HL-60/S4 treated with phorbol 12-myristate 13-acetate at 8.2 ng/mL for 4 days and 3 days (cell line): ENCODE measurements around the gene HSPB9.

Experiments used
- in situ Hi-C: fragments of 300-500 bp; cut with MboI; formaldehyde crosslinking; loops from 2 replicates; pipeline ENCODE4 v1.15.0; 2022; ENCODE audit warnings: low sequenced_read_pairs

HSPB9 gene

DNA sequence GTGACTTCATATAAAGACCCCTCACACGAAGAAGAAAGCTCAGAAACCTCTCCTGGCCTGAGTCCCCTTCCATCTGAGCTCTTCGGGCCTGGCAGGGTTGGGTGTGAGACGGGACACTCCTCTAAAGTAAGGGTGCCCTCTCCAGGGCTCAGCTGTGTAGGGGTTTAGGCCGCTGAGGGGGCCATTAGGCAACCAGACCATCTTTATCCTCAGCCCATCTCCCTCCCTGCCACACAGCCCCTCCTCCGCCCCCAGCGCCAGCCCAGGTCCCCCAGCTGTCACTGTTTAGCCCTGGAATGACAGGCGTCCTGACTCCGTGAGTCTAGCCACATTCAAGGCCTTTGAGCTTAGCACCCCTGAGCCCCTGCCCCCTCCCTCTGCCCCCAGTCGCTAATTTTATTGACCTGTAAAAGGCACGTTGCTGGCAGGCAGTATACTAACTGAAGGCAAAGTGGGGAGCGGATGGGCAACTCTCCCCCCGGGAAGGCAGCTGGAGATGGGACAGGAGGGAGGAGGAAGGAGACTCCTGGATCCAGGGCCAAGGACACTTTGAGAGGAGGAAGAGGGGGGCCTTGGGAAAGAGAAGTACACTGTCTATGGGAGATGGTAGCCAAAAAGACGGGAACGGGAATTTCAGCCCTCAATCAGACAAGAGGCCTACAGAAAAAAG lies 23.7 kb upstream of the HSPB9 start:
- in situ Hi-C loops: no loop called here

DNA sequence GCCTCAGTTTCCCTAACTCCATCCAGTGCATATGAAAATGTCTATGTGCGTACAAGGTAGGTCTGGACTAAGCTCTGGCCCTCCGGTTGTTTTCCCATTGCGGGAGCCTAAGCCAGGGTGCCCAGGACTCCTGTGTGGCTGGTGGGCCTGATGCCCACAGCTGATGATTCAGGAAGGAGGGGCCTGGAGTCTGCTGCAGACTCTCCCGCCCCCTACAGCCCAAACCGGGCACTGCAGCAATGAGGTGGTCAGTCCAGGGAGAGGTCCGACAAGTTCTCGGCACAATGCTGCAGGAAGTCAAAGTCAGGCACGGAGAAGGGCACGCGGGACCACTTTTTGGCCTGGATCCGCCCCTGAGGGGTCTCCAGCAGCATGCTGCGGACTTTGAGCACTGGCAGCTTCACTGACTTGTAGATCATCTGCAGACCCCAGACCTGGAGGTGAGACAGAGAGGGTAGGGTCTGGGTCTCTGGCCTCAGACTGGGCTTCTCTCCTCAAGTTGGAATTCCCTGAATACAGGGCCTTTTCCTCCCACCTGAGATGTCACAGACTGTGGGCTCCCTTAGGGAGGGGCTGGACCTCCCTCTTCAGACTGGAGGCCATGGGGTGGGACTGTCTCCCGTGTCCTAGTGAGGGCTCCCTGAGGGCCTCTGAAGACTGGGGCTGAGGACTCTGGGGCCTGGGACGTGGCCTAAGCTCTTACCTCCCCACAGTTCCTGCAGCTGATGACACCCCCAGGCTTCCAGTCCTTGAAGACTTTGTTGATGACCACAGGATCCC lies 20.9 kb upstream of the HSPB9 start:
- in situ Hi-C loops: no loop called here

DNA sequence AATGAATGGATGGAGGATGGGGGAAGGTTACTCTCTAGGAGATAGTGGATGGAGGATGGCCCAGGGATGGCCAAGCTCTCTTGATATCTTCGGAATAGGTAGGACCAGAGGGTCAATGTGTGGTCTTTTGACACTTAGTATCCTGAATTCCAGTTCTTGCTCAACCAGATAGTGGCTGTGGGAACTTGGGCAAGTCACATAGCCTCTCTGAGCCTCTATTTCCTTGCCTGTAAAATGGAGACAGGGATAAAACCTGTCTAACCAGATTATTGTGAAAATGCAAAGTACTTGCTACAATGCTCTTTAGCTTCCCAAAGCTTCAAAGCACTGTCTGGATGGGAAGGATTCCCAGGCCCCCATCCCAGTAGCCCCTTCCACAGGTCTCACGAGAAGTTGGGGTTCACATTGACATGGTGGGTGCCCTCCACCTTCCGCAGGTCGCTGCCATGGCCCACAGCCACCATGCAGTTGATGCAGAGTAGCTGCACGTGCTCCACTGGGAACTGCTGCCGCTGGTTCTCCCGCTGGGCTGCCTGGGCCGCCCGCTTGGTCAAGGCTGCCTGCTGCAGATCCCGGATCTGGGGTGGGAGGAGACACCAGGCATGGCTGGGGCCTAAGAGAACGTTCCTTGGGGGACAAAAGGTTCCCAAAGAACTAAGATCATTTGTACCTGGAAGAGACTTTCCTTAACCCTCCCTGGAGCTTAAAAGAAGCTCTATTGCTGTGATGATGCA lies 19.2 kb upstream of the HSPB9 start:
- in situ Hi-C loops: no loop called here

DNA sequence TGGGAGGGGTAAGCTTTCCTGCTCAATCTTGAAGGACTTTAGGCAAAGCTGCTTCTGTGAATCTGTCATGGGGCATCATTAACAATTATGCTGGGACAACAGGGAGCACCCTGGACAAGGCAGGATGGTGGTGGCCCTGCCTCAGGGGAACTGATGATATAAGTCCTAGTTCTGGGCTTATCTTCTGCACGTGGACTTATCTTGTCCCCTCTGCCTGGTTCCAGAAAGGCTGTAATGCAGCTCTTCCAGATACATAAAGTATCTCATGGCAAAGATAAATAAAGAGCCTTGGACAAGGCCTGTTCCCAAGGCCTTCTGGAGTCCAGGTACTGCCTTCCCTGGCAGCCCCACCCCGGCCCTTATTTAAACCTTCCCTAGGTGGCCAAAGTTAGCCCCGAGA lies 18.3 kb upstream of the HSPB9 start:
- in situ Hi-C loops: no loop called here

GRCh38 chr17:42106009-42106408 lies 16.6 kb upstream of the HSPB9 start:
- in situ Hi-C loops: no loop called here

GRCh38 chr17:42107124-42107523 lies 15.5 kb upstream of the HSPB9 start:
- in situ Hi-C loops: no loop called here

- in situ Hi-C loops: no loop called here
These were observed 14.7 kb upstream of the HSPB9 start for GRCh38 chr17:42107597-42108576.

- in situ Hi-C loops: no loop called here
These were observed 13.5 kb upstream of the HSPB9 start for GRCh38 chr17:42109086-42109485.

- in situ Hi-C loops: loop anchor here (10.0 kb wide), 1 partner anchor 146 kb away; the partner anchor contains the start of gene CNP
These were observed 12.0 kb upstream of the HSPB9 start for GRCh38 chr17:42110301-42111264.

- in situ Hi-C loops: loop anchor here (10.0 kb wide), 1 partner anchor 146 kb away; the partner anchor contains the start of gene CNP
These were observed 11.4 kb upstream of the HSPB9 start for GRCh38 chr17:42111265-42111636.

- in situ Hi-C loops: loop anchor here (10.0 kb wide), 1 partner anchor 147 kb away; the partner anchor contains the start of gene CNP
These were observed 10.6 kb upstream of the HSPB9 start for GRCh38 chr17:42111871-42112551.

DNA sequence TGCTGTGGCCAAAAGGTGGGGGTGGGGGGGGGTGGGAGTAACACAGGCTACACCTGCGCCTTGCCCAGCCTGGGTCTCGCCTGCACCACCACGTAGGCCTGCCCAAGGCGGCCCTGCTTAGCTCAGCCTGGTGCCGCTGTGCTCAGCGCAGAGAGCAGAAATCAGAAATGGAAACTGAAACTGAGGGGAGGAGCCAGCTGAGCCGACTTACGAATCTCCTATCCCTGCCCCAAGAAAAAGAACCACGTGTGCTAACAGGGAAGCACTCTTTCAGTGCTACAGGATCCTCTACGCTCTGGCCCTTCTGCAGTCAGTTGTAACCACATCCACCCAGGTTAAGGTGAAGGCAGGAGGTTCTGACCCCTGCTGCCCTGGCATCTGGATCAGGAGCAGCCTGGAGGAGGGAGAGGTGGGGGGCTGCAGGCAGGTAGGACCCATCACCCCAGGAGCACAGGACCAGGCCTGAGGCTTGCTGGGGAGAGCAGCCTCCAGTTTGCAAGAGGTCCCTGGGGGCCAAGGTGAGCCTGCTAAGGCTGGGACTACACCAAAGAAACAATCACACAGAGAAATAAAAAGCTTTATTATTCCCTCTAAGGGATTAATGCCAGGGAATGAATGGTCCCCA lies 9.9 kb upstream of the HSPB9 start, which contains the start of gene DHX58:
TSS of gene DHX58 (minus strand) at position 163 of the 625 bp plus-strand sequence. CDS start 822 bp downstream, outside the sequence.
- in situ Hi-C loops: loop anchor here (10.0 kb wide), 1 partner anchor 148 kb away; the partner anchor contains the start of gene CNP

GRCh38 chr17:42113293-42114069 lies 9.1 kb upstream of the HSPB9 start:
- in situ Hi-C loops: loop anchor here (10.0 kb wide), 1 partner anchor 149 kb away; the partner anchor contains the start of gene CNP

DNA sequence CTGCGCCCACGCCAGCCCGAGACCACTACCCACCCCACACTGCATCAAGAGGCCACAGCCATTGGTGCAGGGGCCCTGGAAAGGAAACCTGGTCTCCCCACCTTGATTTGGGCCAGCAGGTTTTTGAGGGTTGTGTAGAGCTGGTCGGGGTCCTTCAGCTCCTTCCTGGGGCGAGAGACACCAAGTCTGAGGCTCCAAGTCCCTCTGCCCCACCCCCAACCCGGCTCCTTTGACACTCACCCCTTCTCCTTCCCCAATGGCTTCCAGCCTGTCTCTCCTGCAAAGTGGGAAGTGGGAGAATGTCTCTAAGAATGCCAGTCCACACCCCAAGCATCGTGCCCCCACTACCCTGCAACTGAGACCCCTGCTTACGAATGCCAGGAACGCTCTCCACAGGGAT lies 8.5 kb upstream of the HSPB9 start:
- in situ Hi-C loops: loop anchor here (10.0 kb wide), 1 partner anchor 149 kb away; the partner anchor contains the start of gene CNP

DNA sequence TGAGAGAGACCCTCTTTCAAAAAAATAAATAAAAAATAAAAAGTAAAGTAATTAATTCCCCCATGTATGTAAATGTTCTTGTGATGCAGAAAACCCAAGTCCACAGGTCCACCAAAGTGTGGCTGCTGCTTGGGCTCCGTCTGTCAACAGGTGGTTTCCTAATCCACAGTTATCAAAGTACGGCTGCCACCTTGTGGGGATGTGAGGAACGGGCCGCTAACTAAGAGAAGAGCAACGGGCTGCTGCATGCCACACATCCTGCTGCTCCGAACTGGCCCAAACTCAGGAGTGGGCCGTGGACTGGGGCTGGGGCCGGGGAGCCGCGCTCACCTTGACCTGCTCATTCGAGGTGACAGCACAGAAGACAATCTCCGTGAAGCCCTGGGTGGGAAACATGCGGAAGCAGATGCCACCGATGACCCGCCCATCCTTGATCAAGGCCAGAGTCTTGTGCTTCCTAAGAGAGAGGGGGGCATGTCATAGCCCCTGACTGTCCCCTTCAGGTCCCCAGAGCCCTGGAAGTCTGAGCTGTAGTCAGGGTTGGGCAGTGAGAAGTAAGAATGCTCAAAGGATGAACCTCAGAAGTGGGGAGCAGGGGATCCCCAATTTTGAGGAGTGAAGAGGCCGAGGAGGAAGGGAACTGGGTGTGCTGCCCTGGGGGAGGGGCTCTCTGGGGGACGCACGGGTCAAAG lies 5.8 kb upstream of the HSPB9 start:
- in situ Hi-C loops: loop anchor here (10.0 kb wide), 1 partner anchor 152 kb away; the partner anchor contains the start of gene CNP

GRCh38 chr17:42117397-42118125 lies 5.0 kb upstream of the HSPB9 start:
- in situ Hi-C loops: loop anchor here (10.0 kb wide), 1 partner anchor 153 kb away; the partner anchor contains the start of gene CNP
